Erythroblast (primary cell): ENCODE results near the gene JAK3.
"Not testable (repeated sequence)": the region's sequence is repeated elsewhere in the genome, so short reads cannot be mapped to it uniquely, and the experiment has no call there.

Experiments used
- DNase-seq, 2 experiments: peaks; one replicate each; lab custom pipeline; 2025; lab: John Stamatoyannopoulos, UW
- GATA1 ChIP-seq: IDR thresholded peaks from 2 replicates; pipeline ENCODE4 v1.6.1; 2011; ENCODE audit warnings: low read depth, mild to moderate bottlenecking, control low read depth, low read length, moderate library complexity
- POLR2A ChIP-seq: IDR thresholded peaks from 2 replicates; pipeline ENCODE4 v1.6.1; 2011; ENCODE audit warnings: mild to moderate bottlenecking, low read length

Gene JAK3

GRCh38 chr19:17847538-17848366 is at the start of gene JAK3:
Gene JAK3, minus strand, starts transcription at chr19:17847982. Its CDS starts 3,565 bp downstream, at chr19:17844417.
- TF ChIP-seq POLR2A (no peak), GATA1 (no peak)
- peak in 1 of 2 experiments; percentile 15 for DNase-seq

GRCh38 chr19:17893766-17894165 is 46.0 kb upstream of the JAK3 start:
- TF ChIP-seq POLR2A, result no peak
- no peak for TF ChIP-seq GATA1
- DNase-seq, result no peak

DNA sequence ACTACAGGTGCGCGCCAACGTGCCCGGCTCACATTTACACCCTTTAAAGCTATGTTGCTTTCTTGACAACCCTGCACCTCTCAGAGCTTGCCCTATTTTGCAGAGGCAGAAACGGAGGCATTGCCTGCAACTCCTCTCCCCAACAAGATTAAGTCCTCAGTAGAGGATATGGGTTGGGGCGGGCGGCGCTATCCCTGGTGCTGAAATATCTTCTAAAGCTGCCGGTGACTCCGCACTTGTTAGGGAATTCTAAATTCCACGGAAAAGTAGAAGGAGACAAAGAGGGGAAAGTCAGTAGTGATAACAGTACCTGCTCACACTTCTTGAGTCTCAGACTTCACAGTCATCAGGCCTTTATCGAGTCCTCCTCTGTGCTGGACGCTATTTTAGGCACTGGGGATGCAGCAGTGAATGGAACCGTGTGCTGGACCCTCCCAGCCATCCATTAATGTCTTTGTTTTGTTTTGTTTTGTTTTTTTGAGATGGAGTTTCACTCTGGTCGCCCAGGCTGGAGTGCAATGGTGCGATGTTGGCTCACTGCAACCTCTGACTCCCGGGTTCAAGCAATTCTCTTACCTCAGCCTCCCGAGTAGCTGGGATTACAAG is 41.9 kb upstream of the JAK3 start:
- peak in 1 of 2 experiments; percentile 35 for DNase-seq

GRCh38 chr19:17888260-17888659 is 40.5 kb upstream of the JAK3 start:
- TF ChIP-seq POLR2A (no peak), GATA1 (no peak)
- no peak for DNase-seq

More for the DNA sequence above, 41.9 kb upstream of the JAK3 start:
- TF ChIP-seq POLR2A, result no peak
- TF ChIP-seq GATA1, result no peak

DNA sequence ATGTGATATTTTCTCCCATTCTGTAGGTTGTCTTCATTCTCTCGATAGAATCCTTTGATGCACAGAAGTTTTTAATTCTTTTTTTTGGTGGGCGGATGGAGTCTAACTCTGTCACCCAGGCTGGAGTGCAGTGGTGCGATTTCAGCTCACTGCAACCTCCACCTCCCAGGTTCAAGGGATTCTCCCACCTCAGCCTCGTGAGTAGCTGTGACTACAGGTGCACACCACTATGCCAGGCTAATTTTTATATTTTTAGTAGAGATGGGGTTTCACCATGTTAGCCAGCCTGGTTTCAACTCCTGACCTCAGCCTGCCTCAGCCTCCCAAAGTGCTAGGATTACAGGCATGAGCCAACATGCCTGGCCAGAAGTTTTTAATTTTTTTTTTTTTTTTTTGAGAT is 39.4 kb upstream of the JAK3 start:
- not testable (repeated sequence) for DNase-seq

GRCh38 chr19:17886515-17886914 is 38.7 kb upstream of the JAK3 start:
- TF ChIP-seq GATA1, result no peak
- TF ChIP-seq POLR2A, result no peak

DNA sequence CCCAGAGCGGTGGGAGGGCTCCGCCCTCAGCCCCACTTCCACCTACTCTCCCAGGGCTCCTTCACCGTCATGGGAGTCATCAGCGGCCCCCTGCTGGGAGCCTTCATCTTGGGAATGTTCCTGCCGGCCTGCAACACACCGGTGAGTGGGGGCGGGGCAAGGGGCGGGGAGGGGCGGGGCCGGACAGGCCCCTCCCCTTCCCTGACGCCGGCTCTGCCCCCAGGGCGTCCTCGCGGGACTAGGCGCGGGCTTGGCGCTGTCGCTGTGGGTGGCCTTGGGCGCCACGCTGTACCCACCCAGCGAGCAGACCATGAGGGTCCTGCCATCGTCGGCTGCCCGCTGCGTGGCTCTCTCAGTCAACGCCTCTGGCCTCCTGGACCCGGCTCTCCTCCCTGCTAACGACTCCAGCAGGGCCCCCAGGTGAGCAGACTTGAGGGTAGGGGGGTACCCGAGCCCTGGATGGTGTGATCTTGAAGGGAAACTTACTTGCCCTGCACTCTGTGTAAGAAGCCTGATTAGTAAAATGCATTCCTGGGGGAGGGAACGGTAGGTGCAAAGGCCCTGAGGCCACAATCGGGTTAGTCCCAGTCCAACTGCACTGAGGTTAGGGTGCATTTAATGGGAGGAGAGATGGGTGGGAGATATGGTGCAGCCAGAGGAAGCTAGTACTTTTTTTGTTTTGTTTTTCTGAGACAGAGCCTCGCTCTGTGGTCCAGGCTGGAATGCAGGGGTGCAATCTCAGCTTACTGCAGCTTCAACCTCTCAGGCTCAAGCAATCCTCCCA is 36.0 kb upstream of the JAK3 start:
- DNase-seq, result no peak
- no peak for TF ChIP-seq GATA1
- TF ChIP-seq POLR2A, result no peak

More at GRCh38 chr19:17886515-17886914, 38.7 kb upstream of the JAK3 start:
- no peak for DNase-seq

DNA sequence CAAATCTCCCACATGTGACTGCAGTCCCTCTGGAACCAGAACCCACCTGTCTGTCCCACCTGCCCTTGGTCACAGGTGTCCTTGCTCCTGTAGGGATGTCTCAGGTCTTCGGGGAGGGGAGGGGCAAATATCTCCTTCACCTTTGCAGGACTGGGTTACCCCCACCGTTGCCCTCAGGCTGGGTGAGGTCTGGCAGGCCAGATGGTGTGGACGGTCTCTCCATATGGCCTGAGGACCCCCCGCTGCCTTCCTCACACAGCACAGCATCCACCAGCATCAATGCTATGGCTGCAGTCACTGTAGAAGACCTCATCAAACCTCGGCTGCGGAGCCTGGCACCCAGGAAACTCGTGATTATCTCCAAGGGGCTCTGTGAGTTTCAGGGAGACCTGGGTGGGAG is 33.9 kb upstream of the JAK3 start:
- DNase-seq, result no peak
- TF ChIP-seq POLR2A (no peak), GATA1 (no peak)

GRCh38 chr19:17879466-17879865 is 31.7 kb upstream of the JAK3 start:
- DNase-seq, result no peak
- TF ChIP-seq POLR2A (no peak), GATA1 (no peak)

GRCh38 chr19:17877696-17878095 is 29.9 kb upstream of the JAK3 start:
- no peak for TF ChIP-seq POLR2A
- no peak for TF ChIP-seq GATA1
- no peak for DNase-seq

DNA sequence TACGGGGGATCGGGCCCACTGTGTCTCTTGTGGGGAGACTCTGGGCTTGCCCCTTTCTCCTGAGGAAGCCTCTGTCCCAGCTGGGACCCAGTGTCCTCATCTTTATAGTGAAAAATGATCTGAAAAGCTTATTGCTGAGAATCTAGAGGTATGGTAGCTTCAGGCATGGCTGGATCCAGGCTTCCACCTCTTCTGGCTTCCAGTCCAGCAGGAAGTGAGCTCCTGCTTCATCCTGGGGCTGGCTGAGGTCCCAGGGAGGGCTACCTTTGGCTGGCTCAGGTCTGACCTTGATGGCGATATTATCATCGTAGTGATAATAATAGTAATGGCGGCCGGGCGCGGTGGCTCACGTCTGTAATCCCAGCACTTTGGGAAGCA is 27.0 kb upstream of the JAK3 start:
- no peak for DNase-seq
- TF ChIP-seq POLR2A (no peak), GATA1 (no peak)

- TF ChIP-seq GATA1, result no peak
- peak; percentile 65 to 74 for DNase-seq
Measured at GRCh38 chr19:17873786-17874757, 26.3 kb upstream of the JAK3 start.
